ENCODE measurements around the gene ALK.

ALK gene

DNA sequence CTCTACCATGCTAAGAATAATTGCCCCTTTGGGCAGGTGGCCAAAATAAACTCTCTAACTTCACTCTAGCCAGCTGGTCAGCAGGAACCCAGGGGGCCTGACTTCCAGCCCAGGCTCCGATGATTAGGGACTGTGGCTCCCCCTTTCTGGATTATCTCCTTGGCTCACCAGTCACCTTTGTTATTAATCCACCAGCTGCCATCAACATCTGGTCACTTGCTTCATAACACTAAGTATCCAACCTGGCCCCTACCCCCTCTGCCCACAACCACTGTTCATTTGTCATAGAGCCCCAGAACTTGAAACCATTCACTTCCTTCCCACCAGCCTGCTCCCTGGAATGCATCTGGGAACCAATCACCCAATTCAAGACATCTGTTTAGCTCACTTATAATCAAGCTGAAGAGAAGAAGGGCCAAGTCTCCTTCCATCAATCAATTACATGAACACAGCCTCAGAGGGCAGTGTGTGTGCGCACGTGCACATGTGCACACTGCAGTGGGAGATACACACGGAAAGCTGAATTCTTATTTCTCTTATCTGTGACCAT is 215.1 kb downstream of the ALK start:
- peak; percentile 50 for DNase-seq (ENCODE audit: low spot score)

DNA sequence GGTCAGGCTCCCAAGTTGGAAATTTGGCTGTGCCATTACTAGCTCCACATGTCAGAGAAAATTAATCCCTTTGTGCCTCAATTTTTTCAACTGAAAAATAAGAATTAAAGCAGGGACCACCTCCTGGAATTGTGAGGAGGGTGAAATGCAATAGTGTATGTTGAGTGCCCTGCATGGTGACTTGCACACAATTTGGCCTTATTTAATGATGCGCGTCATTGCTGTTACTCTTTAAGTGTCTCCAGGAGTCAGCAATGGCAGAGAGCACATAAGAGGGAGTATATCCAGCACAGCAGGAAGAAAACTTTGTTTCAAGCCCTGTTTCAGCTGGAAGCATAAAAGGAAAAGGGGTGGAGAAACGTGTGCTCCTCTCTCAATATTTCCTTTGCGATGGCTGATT is 215.8 kb downstream of the ALK start:
- DNase-seq (ENCODE audit: low spot score): no peak

DNA sequence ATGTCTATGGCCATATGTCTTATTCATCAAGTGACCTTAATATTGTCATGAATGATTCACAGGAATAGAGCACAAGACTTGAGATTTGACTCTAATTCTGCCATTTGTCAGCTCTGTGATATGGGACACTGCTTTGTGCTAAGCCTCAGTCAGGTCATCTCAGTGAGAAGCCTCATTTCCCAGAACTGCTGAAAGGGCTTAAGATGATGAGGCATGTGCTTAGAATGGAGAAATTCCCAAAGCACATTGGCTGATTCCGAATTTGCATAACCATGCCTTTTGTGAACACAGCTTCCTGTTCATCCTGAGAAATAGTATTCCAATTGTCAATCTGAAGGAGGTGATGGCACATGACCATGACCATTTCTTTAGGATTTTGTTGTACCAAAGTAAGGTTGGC is 218.1 kb downstream of the ALK start:
- peak; percentile 67 for DNase-seq (ENCODE audit: low spot score)

DNA sequence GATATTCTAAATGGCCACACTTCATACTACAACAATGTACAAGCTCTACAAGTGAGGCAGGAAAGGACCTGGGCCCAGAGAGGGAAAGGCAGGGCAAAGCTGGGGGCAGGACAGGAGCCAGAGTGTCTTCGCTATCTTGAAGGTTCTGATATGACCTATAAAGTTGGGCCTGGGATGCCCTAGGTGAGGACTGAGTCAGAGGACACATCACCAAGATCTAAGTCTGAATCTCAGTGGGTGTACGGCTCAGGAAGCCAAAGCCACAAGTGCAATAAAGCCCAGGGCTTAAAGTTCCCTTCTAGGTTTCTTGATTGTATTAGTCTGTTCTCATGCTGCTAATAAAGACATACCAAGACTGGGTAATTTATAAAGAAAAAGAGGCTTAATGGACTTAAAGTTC is 219.1 kb downstream of the ALK start:
- no peak for DNase-seq (ENCODE audit: low spot score)

DNA sequence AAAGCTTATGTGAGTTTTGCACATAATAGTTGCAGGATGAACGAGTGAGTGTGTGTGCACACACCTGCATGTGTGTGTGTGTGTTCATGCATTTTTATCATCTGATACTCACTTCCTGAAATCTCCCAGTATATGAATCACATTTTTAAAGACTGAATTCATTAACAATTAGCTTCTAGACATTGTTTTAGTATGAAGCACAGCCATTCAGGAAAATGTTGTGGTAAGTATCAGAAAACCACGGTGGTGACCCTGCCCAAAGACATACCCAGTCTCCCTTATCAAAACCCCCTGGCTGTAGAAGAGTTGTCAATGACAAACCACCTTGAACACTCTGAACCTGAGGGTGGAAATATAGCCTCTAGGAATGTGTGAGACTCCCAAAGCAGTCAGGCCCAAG is 220.8 kb downstream of the ALK start:
- peak; percentile 98 for DNase-seq (ENCODE audit: low spot score)

DNA sequence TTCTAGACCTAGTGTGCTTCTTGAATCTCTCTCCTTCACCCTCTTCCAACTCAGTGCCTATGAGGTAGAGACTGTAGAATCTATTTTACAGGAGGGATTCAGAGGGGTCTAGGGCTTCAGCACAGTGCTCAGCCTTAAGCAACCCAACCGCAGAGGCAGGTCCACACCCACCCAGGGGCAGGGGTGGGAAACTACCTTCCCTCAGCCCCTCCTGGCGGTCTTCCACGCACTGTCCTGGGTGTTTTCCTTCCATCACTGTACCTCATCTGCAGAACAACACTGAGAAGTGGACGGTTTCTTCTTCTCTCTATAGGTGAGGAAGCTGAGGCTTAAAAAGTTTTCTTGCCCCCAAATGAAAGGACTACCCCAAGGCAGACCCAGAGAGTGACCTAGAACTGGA is 222.3 kb downstream of the ALK start:
- no peak for DNase-seq (ENCODE audit: low spot score)

DNA sequence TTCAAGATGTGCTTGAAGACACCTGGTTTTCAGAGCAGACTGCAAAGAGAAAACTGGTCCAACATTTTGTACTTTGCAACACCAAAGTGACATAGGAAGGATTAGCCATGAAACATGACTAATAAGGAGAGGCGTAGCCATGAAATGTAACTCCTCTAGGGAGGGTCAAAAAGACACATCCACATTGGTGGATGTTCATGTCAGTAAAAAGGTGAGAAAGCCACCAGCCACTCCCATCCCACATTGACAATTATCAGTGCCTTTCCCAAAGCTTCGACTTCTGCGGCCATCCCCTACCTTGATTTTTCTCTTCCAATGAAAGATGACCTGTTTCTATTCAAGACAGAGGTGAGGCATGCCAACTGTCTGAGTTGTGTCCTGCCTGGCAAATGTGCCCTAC is 223.2 kb downstream of the ALK start:
- DNase-seq (ENCODE audit: low spot score): peak; percentile 41

DNA sequence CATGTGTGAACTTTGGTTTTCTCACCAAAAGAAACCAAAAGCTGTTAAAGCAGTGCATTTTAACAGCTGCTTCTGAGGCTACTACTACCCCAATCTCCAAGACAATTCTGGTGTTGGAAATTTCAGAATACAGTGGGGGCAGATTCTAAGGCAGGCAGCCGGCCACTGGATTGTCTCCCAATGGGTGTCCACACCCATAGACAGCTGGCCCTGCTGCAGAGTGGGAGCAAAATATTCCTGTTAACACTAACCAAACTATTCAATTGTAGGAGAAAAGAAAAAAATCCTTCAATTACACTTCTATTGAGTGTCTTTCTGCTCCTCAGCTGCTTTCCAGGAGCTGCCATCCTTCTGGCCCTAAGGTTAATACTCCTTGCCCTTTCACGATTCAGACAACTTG is 223.7 kb downstream of the ALK start:
- no peak for DNase-seq (ENCODE audit: low spot score)

DNA sequence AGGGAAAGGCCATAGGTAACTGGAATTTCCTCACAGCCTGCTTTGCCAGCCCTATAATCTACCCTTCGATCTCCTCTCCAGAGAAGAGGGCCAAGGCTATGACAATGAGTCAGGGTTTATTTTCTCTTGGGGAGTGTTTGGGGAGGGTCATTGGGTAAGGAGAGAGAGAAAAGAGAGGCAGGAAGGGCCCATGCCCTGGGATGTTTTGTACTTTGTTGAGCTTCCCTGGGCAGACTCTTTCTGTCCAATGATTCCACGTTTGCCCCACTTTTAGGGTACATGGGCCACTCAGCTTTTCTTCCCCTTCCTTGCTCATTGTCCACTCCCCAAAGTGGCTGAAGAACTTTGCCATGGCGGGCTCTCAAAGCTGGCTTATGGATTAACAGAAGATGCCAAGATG is 224.2 kb downstream of the ALK start:
- DNase-seq (ENCODE audit: low spot score): no peak

DNA sequence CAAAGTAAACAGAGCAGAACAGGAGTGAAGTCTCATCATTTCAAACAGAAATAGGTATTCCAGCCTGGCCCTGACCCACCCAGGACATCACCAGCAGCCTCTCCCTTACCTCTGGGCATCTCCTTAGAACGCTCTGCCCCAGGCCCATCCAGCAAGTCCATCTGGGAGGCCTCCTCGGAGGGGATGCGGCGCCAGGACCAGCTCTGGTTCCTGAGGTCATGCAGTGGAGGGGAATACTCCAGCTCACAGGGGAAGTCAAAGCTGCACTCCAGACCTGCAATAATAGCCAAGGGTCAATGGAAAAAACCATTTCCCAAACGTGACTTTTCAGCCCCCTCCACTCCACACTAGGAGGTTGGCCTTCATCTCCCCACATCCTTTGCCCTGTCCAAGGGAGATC is 226.6 kb downstream of the ALK start:
- no peak for DNase-seq (ENCODE audit: low spot score)

DNA sequence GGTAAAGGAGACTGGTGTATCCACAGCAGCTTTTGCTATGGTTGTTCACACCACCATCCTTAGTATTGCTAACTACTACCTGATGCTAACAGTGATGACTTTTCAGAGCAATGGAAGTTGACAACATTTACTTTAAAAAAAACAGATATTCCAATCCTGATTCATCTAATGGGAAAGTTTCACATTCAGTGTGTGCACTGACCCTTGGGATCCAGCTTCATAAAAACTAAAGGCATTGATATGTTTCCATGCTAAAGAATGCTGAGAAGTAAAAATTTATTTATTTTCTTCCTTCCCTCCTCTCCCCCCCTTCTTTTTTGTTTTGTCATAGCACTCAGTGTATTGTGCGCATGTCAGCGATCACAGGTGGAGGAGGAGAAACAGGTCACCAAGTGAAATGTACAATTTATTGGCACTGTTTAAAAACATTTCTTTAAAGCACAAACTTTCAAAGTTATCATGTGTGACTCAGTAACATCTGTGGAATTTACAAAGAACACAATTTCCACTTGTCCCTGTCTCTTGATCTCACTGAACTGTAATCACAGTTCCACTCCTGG is 229.9 kb downstream of the ALK start:
- peak; percentile 77 for DNase-seq (ENCODE audit: low spot score)

DNA sequence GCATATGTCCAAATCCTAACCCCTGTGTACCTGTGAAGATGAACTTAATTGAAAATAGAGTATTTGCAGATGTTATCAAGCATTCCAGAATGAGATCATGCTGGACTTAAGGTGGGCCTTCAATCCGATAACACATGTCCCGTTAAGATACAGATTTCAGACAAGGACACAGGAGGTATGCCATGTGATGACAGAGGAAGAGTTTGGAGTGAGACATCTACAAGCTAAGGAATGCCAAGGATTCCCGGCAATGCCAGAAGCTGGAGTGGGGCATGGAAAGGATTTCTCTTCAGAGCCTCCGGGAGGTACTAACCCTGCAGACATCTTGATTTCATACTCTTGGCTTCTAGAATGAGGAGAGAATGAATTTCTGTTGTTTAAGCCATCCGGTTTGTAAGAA is 231.7 kb downstream of the ALK start:
- DNase-seq (ENCODE audit: low spot score): no peak

DNA sequence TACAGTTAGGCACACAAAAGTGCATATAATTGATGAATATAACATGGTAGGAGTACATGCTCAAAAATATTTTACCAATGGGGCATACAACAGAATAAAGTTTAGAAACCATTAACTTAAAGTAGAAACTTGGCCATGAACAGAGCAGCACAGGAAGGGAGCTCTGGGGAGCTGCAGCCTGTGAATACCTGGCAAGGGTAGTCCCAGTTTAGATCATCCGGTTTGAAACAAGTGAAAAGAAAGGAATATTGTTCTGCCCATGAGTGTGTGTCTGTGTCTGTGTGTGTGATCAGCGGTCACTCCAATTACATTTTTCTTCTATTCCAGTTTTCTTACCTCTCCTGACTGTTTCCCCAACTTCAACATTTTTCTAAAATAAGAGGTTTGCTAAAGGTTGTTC is 233.0 kb downstream of the ALK start:
- DNase-seq (ENCODE audit: low spot score): peak; percentile 39

DNA sequence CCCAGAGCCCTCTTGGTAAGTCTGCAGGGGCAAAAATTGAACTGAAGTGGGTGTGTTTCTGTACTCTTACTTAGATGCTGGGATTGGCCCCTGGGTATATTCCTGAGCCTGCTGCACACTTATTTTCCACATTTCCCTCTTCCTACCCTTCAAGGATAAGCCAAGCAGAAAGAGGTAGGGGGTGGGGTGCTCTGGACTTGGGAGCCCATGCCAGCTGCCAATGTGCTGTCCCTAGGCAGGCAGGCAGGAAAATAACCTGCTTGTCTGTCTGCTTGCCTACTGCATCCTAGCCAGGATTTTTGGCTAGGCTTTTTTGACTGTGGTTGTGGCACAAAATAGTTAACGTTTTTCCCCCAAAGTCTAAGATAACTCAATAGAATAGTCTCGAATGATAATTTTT is 234.3 kb downstream of the ALK start:
- DNase-seq (ENCODE audit: low spot score): no peak

DNA sequence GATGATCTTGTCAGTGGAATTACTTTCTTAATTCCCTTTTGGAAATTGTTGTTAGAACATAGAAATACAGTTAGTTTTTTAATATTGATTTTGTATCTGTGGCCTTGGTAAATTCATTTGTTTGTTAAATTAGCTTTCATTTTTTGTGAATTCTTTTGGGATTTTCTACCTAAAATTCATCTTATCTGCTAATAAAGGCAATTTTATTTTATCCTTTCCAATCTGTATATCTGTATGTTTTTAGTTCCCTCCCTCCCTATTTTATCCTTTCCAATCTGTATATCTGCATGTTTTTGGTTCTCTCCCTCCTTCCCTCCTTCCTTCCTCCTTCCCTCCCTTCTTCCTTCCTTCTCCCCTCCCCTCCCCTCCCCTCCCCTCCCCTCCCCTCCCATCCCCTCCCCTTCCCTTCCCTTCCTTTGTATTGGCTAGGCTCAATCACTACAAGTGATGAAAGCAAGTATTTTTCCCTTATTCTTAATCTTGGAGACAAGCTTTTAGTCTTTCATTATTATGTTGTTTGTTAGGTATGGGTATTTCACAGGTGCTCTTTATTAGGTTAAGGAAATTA is 244.4 kb downstream of the ALK start:
- no peak for DNase-seq (ENCODE audit: low spot score)

DNA sequence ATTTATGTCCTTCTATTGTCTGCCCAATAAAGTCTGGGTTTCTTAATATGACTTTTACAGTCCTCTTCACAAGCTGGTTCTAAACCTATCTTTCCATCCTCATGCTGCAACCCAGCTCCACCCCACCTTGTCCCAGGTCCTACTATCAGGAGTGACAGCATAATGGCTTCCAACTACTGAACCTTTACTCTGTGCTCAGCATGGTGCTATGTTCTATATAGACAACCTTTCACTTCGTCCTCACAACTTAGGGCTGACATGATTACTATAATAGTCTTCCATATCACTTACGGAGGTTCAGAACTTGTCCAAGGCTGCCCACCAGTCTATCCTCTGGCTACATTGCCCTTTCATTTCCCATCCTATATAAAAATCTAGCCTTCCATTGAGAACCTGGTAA is 256.8 kb downstream of the ALK start:
- DNase-seq (ENCODE audit: low spot score): no peak

DNA sequence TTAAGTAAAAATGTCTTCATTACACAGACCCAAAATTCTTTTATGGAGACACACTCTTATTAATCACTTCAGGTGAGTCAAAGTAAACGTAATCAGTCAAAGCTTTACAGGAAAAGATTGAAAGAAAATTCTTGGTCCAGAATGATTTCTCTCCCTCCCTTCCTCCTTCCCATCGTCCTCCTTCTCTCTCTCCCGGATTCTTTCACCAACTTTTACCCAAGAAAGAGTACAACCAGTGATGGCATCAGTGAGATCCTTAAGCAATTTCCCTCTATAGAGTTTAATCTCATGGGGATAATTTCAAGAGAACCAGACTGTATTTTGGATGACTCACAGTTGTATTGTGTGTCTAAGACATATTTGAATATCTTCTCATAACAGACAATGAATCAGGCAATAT is 258.1 kb downstream of the ALK start:
- peak; percentile 63 for DNase-seq (ENCODE audit: low spot score)

DNA sequence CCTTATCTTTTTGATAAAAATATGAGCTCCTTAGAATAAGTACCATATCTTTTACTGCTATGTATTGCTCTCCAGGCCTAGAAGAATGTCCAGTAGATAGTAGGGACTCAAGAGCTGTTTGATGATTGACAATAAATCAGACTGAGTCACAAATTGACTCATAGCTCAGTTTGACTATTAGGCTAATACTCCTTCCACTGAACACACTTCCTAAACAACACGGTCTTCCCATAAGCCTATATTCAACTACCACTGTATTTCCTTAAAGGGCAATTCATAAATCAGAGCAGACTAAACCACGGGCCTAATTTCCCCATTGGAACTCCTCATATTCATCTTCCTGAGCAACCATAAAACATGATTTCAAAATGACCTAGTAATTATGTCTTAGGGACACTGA is 258.5 kb downstream of the ALK start:
- DNase-seq (ENCODE audit: low spot score): peak; percentile 69

DNA sequence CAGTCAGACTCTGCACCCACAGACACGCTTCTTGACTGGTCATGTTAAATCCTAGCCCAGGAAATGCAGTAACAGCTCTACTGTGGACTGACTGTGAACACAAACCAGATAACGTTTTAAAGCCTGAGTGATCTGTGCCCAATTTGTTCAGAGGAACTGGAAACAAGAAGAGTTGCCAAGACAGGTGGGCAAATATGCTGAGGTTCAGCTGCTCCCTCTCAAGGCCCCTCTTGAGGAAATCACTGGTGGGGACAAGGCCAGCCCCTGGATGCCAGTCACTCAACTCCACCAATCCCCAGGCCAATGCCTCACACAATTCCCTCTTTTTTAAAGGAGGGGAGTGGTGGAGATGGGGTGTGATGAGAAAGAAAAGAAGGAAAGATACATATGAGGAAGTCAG is 261.2 kb downstream of the ALK start:
- DNase-seq (ENCODE audit: low spot score): no peak

DNA sequence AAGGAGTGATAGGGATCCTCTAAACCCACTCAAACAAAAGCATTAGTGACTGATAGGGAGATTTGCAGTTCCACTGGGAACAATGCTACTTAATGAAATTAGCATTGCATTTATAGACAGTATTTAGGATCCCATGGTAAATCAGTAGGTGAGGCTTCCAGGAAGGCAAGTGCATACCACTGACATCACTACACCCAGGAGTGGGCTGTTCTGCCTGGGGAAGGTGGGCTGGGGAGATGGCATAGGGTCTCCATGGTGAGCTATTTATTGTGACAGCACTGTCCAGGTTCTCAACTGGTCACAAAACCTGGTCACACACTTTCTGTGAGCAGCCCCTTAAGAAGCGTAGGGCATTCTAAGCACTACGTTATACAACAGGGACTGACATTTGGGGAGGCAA is 262.2 kb downstream of the ALK start:
- DNase-seq (ENCODE audit: low spot score): no peak

DNA sequence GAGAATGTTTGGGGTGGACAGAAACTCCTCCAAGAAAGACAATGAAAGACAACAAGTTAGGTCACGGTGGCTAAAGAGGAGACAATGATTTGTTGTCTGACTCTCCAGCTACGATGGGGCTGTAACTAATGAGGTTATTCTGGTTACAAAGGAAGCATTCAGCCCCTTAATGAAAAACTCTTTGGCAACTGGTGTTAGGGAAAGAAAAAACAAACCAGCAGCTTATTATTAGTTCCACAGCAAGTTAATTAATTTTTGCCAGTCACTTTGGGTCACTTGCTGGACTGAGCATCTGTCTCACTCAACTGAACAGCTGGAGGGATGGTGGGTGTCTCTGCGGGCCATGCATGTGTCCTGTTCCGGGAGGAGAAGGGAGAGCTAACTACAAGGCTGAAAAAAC is 263.7 kb downstream of the ALK start:
- no peak for DNase-seq (ENCODE audit: low spot score)

DNA sequence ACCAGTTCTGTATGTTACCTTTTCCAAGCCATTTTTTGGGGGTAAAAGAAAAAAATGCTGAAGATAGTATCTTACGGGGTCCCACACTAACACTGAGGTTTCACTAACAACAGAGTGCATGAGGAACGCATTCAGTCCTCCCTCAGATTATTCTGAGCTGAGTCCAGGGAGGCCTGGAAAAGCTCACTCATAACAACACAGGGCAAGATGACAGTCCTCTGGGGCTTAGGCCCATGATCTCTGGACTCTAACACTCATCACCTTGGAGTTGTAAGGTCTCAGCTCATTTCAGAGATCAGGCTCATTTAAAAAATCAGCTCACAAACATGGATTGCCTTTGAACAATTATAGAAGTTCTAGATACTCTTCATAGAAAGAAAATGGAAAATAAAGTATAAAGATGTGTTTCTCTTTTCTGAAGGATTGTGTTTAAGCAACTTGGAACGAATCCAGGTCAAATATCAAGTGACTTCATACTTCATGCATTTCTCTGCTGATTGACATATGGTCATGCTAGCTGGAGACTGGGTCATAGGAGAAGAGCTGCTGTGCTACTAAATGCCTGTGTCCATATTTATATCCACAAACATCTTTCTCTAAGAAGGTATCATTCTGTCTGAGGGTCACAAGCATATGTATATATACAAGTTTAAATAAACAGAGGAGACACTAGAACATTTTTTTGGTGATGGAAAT is 265.8 kb downstream of the ALK start:
- DNase-seq (ENCODE audit: low spot score): peak; percentile 38

DNA sequence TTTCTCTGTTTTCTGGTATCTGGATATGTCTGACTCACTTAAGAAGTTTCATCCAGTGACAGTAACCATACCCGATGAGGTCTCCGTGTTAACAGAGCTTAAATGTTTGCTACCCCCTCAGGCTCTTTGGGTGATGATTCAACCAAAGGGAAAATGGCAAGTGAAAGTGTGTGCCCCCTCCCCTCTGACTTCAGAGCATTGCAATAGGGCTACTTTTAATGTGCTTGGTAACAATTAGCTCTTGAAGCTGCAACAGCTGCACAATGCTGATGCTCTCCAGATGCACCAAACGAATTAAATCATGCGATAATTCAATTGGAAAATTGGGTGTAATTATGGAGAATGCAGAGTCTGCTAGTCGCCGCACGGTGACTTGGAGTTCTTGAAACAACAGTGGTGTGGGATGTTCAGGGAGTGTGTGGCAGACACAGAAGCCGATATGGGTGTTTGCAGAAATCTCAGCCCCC is 270.7 kb downstream of the ALK start:
- DNase-seq (ENCODE audit: low spot score): peak; percentile 3

DNA sequence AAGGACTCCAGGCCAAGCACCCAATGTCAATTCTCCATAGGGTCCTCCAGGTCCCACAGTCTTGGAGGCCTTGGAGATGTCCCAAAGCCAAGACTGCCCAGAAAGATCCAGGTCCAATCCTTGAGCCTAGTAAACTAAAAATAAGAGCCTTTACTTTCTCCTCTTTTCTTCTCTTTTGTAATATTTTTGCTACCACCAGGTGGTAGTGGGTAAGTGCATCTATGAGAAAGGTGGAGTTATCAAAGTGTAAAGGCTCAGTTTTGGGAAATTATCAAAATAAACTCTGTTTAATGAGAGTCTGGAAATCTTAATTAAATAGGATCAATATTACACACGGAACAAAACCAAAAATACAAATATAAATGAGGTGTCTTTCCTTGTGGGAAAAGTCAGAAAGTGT is 276.4 kb downstream of the ALK start:
- DNase-seq (ENCODE audit: low spot score): no peak

Data from kidney tubule cell (primary cell).